Keratinocyte (primary cell): ENCODE measurements around the gene OLFML1. TPM values are rescaled to one million over a fixed set of nuclear protein-coding genes. Genes with fewer than 3 reads are reported as not detected.

Experiments used
- DNase-seq: peaks from one replicate; pipeline ENCODE4 v3.0.0-alpha.2; 2011; ENCODE audit warnings: low read depth, missing footprints, low spot score
- FAIRE-seq: peaks from 2 replicates; lab custom pipeline; 2011; peaks lifted over from hg19 to GRCh38; lab: Jason Lieb, UNC
- H2AFZ ChIP-seq: 2 replicates; pipeline ENCODE4 v1.6.0; 2012; ENCODE audit warnings: low read length, control low read depth, inconsistent platforms; ENCODE audit not compliant: control insufficient read depth
- H3K27ac ChIP-seq: 2 replicates; pipeline ENCODE4 v1.5.1; 2011; ENCODE audit warnings: low read length; ENCODE audit not compliant: control insufficient read depth, insufficient read depth
- H3K27me3 ChIP-seq: 3 replicates; pipeline ENCODE4 v1.6.0; 2011; ENCODE audit warnings: low read length; ENCODE audit not compliant: control insufficient read depth, insufficient read depth; ENCODE audit errors: extremely low read depth
- H3K36me3 ChIP-seq, 2 experiments: 2 replicates in 1 of 2; 3 replicates in 1 of 2; pipeline ENCODE4 v1.5.1; 2011; ENCODE audit warnings: low read length in 2 of 2, mild to moderate bottlenecking in 1 of 2; ENCODE audit not compliant: control insufficient read depth in 2 of 2, insufficient read depth in 2 of 2; ENCODE audit errors: extremely low read depth in 1 of 2
- H3K4me1 ChIP-seq: 3 replicates; pipeline ENCODE4 v1.5.1; 2011; ENCODE audit warnings: low read length; ENCODE audit not compliant: control insufficient read depth, insufficient read depth; ENCODE audit errors: extremely low read depth
- H3K4me2 ChIP-seq: 3 replicates; pipeline ENCODE4 v1.6.0; 2011; ENCODE audit warnings: low read depth, low read length; ENCODE audit not compliant: control insufficient read depth, insufficient read depth; ENCODE audit errors: extremely low read depth
- H3K4me3 ChIP-seq, 3 experiments: fragments of 200-600 bp in 1 of 3; sonication (generic) in 1 of 3; 2 replicates in 2 of 3; 3 replicates in 1 of 3; pipeline ENCODE4 v1.5.1; 2011 to 2016; ENCODE audit warnings: low read length in 3 of 3, mild to moderate bottlenecking in 3 of 3, control low read depth in 2 of 3, inconsistent platforms in 1 of 3, low read depth in 1 of 3, mixed read lengths in 1 of 3, mixed run types in 1 of 3, moderate library complexity in 1 of 3; ENCODE audit not compliant: control insufficient read depth in 2 of 3, insufficient read depth in 2 of 3; ENCODE audit errors: extremely low read depth in 1 of 3
- H3K79me2 ChIP-seq: 2 replicates; pipeline ENCODE4 v1.6.0; 2012; ENCODE audit warnings: low read length; ENCODE audit not compliant: control insufficient read depth, insufficient read depth
- H3K9ac ChIP-seq: 3 replicates; pipeline ENCODE4 v1.6.0; 2011; ENCODE audit warnings: low read length; ENCODE audit not compliant: control insufficient read depth, insufficient read depth; ENCODE audit errors: extremely low read depth
- H3K9me1 ChIP-seq: 3 replicates; pipeline ENCODE4 v1.6.0; 2011; ENCODE audit warnings: low read length; ENCODE audit not compliant: control insufficient read depth, insufficient read depth; ENCODE audit errors: extremely low read depth
- H3K9me3 ChIP-seq: 2 replicates; pipeline ENCODE4 v1.5.1; 2012; ENCODE audit warnings: low read depth, low read length; ENCODE audit not compliant: control insufficient read depth
- H4K20me1 ChIP-seq: 3 replicates; pipeline ENCODE4 v1.6.0; 2011; ENCODE audit warnings: low read length; ENCODE audit not compliant: control insufficient read depth, insufficient read depth; ENCODE audit errors: extremely low read depth
- CTCF ChIP-seq, 3 experiments: IDR thresholded peaks in 1 of 3; conservative IDR thresholded peaks in 1 of 3; optimal IDR thresholded peaks in 1 of 3; 2 replicates in 2 of 3; 3 replicates in 1 of 3; pipeline versions ENCODE3 to v1.5.1; 2011; ENCODE audit warnings: low read length in 3 of 3, mild to moderate bottlenecking in 3 of 3, moderate library complexity in 2 of 3, control low read depth in 1 of 3, inconsistent platforms in 1 of 3; ENCODE audit not compliant: insufficient read depth in 2 of 3; ENCODE audit errors: extremely low read depth in 1 of 3
- EZH2 ChIP-seq: IDR thresholded peaks from one replicate; pipeline ENCODE4 v1.6.1; 2012; ENCODE audit warnings: inconsistent platforms, mild to moderate bottlenecking, low read length, moderate library complexity
- dilution Hi-C: fragments of 300-500 bp; cut with MboI; formaldehyde crosslinking; loops from one replicate; pipeline ENCODE4 v1.7.0; 2020; ENCODE audit warnings: low sequenced_read_pairs; ENCODE audit not compliant: extremely low pct_ligation_motif_present
- polyA plus RNA-seq, 5 experiments: library from polyadenylated mRNA; depleted of rRNA in 3 of 5; stranded (reverse) in 3 of 5; stranded (forward) in 1 of 5; unstranded in 1 of 5; fragments of >200 nt; gene quantifications; 1 replicate in 1 of 5; 2 replicates in 3 of 5; 3 replicates in 1 of 5; pipeline versions ENCODE4 v1.2.1 to v1.2.3, GENCODE V29; 2011 to 2012; ENCODE audit warnings: missing spikeins in 2 of 5, low read depth in 1 of 5, low replicate concordance in 1 of 5

The OLFML1 gene
- polyA plus RNA-seq, 1 donor (not counting 4 experiments of a cell fraction or from before 2014, with no cell fraction given) = not detected

DNA sequence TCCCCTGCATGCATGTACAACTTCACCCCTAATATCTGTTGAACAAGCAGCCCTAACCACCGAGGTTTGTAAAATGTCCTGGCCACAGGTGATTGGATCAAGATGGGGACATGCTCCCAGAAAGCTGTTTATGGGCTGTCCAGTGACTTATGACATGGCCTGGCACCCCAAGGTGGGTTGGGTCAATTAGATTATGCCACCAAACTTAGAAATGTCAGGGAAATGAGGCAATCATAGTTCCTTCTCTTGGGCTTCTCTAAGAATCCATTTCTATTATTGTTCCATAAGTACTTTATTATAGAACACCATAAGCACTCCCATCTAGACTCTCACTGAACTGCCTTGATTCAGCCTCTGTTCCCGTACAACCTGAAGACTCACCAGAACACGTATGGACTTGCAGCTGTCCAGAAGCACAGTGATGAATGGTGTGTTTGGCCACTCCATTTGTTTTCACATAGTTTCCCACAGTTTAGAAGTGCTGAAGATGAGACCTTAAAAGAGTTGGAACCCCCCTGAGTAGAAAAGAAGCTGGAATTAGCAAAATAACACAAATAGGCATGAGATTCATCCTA is 45.5 kb upstream of the OLFML1 start:
- no peak for TF ChIP-seq EZH2
- TF ChIP-seq CTCF (optimal IDR thresholded peaks at IDR 0.05 in 1 of 3, IDR thresholded peaks at IDR 0.05 in 1 of 3, conservative IDR thresholded peaks at IDR 0.05 in 1 of 3; ENCODE audit: extremely low read depth in 1 of 3, insufficient read depth in 2 of 3, low read length in 3 of 3) = no peak
- no peak for DNase-seq

GRCh38 chr11:7442588-7443215 is 42.6 kb upstream of the OLFML1 start:
- dilution Hi-C loops = no loop called here

More for the DNA sequence above, 45.5 kb upstream of the OLFML1 start:
- Histone ChIP-seq H3K27me3 (no peaks in the 10 kb centered on the region), H3K4me2 (no peak overlapping the region), H3K4me1 (no peaks in the 10 kb centered on the region), H2AFZ (no peak overlapping the region), H3K36me3 (no peaks in the 10 kb centered on the region), H3K9me3 (no peaks in the 10 kb centered on the region), H3K27ac (no peak overlapping the region), H3K4me3 (no peak overlapping the region), H4K20me1 (no peaks in the 10 kb centered on the region), H3K79me2 (no peaks in the 10 kb centered on the region), H3K9ac (no peak overlapping the region), H3K9me1 (no peaks in the 10 kb centered on the region)
- FAIRE-seq = no peak
- dilution Hi-C loops = no loop called here

More at GRCh38 chr11:7442588-7443215, 42.6 kb upstream of the OLFML1 start:
- TF ChIP-seq EZH2 (no peak), CTCF (optimal IDR thresholded peaks at IDR 0.05 in 1 of 3, IDR thresholded peaks at IDR 0.05 in 1 of 3, conservative IDR thresholded peaks at IDR 0.05 in 1 of 3; ENCODE audit: extremely low read depth in 1 of 3, insufficient read depth in 2 of 3, low read length in 3 of 3) (peak; percentile 88 to 90 (median 89))
- no peak overlapping the region for H3K4me3 ChIP-seq
- no peaks in the 10 kb centered on the region for H3K9me1 ChIP-seq
- no peak overlapping the region for H3K27ac ChIP-seq
- no peak overlapping the region for H2AFZ ChIP-seq
- no peaks in the 10 kb centered on the region for H3K27me3 ChIP-seq
- DNase-seq (peak; percentile 11), FAIRE-seq (peak; percentile 41)
- H3K9me3 ChIP-seq = no peaks in the 10 kb centered on the region
- H3K4me2 ChIP-seq = no peak overlapping the region
- H3K4me1 ChIP-seq = no peaks in the 10 kb centered on the region
- H4K20me1 ChIP-seq = no peaks in the 10 kb centered on the region
- no peaks in the 10 kb centered on the region for H3K79me2 ChIP-seq
- no peak overlapping the region for H3K9ac ChIP-seq
- no peaks in the 10 kb centered on the region for H3K36me3 ChIP-seq
